Activated naive CD4-positive, alpha-beta T cell (primary cell): ENCODE data around the gene FGG.
A peak's percentile ranks its signal among the peaks of the same experiment; 100 is the strongest.

Experiments
- DNase-seq, 4 experiments: peaks; one replicate each; lab custom pipeline; 2025; lab: John Stamatoyannopoulos, UW

Gene FGG

DNA sequence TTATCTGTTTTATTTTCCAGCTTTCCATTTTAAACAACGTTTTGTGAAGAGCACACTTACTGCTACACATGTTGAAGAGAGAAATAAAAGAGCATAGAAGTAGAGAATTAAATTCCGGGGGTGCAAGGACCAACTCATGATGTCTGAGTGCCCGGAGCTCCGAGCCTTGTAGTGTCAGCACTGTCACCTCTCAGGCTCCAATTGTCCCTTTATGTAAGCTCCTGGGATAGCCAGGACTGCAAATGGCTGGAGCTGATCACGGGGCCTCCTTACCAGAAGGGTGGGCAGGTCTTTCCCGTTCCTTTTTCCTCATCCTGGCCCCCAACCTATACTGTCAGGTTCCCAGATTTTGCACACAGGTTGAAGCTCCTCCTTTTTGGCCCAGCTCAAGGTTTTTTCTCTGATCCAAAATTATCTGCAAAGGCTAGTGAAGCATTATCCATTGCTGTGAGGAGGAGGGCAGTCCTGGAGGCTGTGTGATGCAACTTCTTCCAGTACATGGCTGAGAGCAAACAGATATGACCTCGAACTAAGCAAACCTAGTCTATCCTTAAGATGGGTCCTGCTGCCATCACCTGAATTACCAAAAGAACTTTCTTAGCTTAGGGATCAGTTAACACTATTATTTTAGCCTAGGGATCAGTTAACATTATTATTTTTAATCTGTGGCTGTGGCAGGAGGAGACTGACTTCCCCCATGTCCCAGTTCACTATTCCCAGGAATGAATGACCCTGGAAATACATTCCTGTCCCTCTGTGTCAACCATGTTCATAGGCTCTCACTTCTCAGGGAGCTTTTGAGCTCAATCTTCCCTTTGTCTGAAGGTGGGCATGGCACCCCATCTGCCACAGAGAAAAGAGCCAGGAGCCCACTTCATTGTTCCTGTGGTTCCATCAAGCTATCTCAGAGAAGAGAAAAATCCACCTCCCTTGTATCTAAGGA is at the start of gene FGG:
Gene FGG (minus strand): TSS at position 185 of the 943 bp plus-strand sequence. CDS start 47 bp downstream, at position 138.
- no peak for DNase-seq

DNA sequence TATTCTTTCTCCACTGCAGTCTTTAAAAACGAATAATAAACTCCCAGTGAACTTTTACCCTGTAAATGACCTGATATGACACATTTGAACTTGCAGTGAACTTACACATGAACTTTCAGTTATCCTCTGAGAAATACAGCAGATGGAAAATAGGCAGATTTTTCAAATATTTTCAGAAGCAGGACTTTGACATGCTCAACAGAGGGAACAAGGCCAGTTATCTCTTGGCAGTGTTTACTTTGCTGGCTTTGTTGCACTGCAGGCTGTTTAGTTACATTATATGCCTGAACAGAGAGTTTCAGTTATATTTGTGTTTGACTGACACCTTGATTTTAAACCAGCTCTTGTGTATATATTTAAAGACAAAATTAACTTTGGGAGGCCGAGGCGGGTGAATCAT is 47.6 kb upstream of the FGG start:
- no peak for DNase-seq

DNA sequence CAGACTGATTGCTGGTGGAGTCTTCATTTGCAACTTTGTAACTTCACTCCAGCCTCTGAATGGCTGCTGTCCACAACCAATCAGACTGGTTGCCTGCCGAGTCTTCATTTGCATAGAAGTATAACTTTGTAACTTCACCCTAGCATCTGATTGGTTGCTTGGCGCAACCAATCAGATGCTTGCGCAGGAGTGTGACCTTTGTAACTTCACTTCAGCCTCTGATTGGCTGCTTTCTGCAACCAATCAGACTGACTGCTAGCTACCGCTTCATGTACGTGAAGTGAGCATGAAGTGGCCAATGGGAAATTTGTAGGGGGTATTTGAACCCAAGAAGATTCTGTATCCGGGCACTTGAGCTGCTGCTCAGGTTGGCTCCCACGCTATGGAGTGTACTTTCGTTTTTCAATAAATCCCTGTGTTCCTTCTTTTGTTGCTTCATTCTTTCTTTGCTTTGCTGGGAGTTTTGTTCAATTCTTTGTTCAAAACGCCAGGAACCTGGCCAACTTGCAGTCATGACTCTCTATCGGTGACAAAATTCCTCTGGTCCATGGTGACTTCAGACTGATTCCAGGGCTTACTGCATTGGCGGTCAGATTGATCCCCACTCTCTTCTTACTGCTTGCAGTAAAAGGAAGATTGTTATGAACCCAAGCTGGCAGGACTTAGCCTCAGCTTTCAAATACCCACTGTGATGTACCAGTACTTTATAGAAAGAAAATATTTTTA is 46.4 kb upstream of the FGG start:
- no peak for DNase-seq

DNA sequence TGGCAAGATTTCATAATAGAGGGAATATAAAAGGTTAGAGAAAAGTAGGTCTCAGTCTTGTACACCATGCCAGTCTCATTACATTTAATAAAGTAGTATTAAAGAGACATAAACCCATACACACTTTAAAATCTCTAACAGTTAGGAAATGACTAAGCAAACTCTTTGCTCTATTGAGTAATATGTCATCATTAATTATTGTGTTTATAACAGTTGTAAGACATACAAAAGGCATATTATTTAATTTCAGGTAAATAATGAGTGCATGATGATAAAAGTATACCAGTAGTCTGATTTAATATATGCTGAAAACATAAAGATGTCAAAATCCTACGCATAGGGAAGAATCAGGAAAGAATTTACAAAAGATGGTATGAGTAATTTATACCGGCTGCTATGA is 31.0 kb upstream of the FGG start:
- DNase-seq: no peak

DNA sequence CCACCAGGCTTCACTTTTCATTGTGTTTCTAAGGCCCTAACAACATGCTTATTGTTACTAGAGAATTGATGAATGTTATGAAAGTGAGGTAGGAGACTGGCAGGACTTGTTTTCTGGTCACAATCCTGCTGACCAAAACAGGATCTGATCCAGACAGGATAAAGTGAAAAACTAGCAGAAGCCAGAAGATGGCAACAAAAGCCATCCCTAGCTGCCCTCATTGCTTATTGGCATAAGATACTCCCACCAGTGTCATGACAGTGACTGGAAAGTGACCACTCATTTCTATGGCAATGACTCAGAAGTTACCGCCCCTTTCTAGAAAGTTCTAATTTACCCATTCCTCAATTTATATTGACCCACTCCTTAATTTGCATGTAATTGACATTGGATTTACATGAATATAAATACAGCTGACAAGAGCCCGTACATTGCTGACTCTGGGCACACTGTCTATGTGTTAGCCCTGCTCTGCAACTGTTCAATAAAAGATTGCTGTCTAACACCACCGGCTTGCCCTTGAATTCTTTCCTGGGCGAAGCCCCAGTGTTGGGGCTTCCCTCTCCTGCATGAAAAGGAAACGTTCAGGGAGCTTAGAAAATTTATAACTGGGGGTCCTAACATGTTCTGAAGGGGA is 30.0 kb upstream of the FGG start:
- no peak for DNase-seq

DNA sequence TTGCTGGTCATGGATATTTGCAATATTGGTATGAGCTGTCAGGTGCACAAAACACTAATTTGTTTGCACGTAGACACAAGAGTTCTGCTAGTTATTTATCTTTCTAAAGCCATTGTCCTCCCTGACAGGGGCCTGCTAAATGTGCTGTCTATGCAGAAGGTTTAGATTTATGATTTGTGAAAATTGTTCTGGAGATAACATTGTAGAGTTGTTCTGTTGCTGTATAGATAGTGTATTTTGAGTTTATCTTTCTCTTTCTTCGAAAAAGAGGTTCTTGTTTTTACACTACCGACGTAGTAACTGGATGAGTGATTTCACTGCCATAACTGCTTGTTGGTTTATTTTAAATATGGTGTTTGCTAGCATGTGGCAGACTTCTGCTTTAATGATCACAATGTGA is 28.5 kb upstream of the FGG start:
- DNase-seq: no peak

DNA sequence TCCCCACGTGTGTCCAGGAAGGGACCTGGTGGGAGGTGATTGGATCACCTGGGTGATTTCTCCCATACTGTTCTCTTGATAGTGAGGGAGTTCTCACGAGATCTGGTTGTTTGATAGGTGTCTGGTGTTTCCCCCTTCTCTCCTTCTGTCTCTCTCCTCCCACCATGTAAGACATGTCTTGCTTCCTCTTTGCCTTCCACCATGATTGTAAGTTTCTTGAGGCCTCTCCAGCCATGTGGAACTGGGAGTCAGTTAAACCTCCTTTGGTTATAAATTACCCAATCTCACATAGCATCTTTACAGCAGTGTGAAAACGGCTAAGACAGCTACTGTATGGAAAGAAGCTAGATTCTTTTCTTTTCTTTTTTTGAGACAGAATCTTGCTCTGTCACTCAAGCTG is 21.6 kb upstream of the FGG start:
- DNase-seq: no peak

DNA sequence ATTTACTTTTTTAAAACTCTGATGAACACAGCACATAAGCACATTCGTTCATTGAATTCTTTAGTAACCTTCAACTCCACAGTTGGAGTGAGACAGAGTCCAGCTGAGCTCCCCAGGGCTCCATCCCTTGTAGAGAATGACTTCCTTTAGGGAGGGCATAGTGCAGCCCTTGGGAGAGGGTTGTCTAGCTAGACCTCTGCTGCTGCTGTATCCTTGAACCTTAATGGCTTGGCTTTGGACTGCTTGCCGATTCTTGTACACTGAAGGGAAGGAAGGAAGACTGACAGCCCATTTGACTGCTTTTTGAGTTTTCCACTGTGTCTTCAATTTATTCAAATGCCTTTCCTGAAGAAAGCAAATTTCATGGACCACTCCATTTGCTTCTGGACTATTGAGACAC is 19.4 kb upstream of the FGG start:
- no peak for DNase-seq

DNA sequence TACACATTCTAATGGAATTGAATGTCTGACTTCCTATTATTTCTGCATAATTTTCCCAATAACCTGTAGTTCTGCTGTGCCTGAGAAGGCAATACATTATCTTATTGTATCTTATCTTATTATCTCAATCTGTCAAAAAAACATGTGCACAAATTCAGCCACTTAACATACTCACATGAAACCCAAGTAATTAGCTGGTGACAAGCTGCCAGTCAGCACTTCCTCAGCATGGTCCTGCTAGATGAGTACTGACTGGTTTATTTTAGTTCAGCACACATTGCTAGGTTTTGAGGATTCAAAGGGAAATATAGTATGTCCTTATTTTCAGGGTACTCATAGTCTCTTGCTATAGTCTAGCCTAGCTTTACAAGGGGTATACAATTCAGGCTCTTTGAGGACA is 17.9 kb upstream of the FGG start:
- DNase-seq: no peak

DNA sequence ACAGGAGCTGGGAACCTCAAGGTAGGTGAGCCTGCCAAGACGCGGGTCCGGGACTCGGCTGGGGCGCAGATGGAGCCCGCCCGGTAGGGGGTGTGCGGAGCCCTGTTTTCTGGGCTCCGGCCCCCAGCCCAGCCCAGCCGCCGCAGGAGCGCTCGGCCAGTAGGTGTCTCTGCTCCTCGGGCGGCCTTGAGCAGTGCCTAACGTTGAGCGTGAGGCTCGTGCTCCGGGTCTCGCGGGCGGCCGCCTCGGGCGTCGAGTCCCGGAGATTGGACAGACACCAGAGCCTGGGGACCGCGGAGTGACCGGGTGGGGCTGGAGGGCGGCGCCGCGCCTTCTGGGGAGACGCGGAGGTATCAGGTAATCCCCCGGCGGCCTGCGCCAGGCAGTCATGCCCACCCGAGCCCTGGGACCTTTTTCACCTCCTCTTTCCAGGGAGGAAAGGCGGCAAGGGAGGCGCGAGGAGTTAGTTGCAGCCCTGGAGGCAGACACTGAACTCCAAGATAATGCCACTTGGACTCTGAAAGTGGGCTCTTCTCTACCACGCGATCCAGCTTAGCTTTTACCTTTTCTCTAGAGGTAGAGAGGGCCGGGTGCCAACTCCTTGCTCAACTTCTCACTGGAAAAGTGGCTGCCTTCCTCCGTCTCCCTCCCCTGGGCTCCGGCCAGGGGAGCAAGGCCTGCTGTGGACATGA is 14.5 kb upstream of the FGG start:
- peak in 3 of 4 experiments; percentile 0 to 32 (median 5) for DNase-seq

DNA sequence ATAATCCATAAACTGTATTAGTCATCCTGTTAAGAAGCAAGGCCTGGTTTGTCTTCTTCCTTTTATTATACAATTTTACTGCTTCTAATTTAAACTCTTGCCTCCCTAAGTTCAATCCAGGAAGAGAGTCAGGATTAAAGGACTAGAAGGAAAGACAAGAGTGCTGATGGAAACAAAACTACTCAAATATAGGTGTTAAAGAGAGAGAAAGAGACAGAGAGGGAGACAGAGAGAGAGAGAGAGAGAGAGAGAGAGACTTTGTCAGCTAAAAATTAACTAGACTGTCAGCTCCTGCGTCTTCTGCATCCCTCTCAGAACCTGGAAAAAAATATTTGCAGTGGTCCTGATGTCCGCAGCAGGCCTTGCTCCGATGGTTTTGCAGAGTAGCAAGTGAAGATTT is 13.5 kb upstream of the FGG start:
- DNase-seq: no peak

DNA sequence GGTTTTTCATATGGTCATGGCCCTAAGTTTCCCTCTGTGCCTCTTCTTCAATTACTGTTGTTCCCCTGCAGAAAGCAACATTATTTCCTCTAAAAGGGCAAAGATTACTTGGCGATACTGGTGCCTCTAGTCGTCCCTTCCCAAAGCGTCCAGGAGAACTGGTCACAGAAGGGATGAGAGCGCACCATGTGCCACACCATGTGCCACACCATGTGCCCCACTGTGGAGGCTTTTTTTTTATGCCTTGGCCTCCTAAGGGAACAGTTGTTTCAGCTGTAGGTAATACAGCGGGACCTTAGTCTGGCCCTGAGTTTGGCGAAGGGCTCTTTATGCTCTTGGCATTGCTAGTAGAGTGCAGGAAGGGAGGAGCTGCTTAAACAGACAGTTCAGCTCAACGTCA is 11.5 kb upstream of the FGG start:
- no peak for DNase-seq

DNA sequence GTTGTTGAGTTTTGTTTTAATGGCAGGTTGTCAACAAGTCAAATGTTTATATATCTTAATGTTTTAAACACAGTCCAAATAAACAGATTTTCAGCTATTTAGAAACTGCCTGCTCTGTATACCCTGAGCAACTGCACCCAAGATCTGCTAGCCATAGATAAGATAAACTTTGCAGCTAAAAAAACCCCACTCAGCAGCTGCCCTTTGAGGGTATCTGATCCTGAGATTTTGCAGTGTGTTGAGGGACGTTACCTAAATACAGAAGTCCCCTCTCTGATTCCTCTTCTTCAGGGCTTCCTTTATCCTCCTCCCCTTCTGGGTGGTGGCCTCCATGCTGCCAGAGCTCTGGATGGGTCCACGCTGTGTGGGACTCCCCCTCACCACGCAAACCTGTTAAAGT is 11.0 kb upstream of the FGG start:
- no peak for DNase-seq

DNA sequence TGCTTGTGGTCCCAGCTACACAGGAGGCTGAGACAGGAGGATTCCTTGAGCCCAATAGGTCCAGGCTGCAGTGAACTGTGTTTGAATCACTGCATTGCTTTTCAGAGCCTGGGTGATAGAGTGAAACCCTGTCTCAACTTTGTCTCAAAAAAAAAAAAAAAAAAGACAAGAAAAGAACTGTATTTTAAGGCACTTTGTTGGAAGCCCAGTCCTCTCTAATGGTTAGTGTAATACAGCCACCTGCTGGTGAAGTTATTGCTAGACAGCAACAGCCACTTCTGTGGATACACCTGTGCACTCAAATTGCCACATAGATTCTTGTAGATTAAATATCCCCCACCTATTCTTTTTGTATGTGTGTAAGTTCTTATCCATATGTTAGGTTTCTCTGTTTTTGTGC is 10.1 kb upstream of the FGG start:
- DNase-seq: no peak

DNA sequence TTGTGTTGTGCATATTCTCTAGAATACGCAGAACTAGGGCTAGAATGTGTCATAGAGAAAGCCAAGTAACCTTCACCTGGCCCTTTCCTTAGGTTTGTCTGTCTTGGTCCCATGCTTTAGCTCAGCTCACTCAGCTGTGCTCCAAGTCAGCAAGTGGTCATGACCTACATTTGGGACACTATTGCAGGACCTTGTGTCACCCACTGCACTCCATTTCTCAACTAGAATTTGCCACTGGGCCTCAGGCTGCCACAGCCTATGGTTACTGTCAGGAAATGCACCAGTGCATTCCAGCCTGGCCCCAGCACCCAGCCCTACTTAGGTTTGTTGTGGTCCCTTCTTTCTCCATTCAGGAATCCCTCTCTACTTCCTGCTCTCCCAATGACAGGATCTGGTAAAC is 7.7 kb upstream of the FGG start:
- DNase-seq: no peak

DNA sequence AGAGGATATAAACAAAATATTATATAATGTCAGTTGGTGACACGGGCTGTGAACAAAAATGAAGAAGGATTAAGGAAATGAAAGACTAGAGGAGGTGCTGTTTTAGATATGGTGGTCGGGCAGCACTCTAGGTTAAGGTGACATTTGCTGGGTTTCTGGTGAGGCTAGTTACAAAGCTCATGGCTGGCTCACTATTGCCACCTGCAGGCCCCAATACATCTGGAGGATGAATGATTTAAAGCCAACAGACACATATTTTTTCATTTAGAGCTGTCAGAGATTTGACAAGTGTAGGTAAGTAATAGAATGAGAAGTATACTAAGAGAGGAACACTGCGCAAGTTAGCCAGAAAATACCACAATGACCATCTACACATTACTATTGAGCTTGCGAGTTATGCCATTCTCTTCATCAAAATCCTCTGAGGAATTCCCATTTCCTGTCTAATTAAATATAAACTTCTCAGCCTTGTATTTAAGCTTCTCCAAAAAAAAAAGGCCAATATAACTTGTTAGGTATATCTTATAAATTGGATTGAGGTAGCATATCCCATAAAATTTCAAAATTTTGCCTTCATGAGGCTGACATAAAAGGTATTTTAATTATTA is 6.4 kb upstream of the FGG start:
- peak in 1 of 4 experiments; percentile 22 for DNase-seq

DNA sequence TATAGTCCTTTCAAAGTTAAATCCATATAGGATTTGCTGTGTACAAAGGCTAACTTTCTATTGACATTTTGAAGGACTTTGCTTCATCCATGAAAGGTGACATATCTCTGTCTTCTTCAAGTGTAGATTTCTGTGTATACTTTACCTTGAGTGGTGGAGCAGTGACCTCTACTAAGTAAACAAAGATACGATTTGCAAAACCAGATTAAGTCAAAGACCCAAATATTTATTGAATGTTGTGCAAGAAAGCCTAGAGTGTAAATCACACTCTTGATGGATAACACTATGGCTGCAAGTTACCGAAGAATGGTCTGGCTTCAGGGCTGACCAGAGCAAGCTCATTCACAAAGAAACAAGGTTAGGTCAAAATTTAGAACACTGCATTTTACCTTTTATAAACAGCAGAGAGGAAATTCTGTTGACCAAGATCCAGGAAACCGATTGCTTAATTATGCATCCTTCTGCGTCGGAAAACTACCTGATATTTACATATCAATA is 5.4 kb upstream of the FGG start:
- DNase-seq: no peak

DNA sequence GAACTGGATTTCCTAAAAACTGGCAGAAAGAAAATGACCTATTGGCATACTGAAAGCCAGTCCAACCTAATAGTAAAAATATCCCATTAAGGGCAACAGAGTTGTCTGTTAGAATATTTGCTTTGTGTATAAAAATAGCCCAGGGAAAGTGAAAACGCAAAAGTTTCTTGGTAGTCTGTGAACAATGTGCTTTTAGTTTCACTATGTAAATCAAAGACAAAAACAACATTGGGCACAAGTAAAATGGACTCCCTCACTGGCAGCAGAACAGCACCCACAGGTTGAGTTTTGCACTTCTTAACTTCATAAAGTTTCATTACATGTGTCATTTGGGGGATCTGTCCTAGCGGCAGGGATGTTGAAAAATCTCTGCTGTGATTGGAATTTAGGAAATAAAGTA is 4.3 kb upstream of the FGG start:
- DNase-seq: no peak

DNA sequence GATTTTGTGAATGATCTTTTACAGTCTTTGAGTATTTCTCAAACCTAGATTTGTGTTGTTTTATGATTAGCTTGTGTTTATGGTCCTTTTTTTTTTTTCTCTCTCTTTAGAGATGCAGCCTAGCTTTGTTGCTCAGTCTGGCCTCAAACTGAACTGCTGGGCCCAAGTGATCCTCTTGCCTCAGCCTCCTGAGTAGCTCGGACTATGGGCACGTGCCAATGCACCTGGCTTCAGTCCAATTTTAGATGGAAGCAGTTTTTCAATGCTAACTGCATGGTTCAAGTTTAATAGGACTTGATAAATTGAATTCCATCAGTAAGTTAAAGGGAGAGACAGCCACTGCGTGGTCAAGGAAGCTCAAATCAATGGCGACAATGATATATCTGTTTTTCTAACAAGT is 3.8 kb upstream of the FGG start:
- no peak for DNase-seq

DNA sequence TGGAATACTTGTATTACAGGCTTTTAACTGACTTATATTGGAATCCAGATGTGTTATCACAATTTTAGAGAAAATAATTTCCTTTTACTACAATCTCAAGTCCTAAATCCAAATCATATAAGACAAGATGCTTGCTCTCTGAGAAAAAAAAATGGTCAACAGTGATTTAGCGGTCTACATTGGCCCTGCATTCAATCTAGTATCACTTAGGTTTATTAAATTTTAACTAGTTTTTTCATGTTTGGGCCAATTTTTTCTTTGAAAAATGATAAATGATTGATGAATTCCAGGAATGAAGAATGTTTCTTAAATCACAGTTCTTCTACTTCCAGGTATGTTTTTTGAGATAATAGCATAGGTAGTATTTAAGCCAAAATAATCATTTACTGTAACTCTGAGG is 2.8 kb upstream of the FGG start:
- DNase-seq: no peak

DNA sequence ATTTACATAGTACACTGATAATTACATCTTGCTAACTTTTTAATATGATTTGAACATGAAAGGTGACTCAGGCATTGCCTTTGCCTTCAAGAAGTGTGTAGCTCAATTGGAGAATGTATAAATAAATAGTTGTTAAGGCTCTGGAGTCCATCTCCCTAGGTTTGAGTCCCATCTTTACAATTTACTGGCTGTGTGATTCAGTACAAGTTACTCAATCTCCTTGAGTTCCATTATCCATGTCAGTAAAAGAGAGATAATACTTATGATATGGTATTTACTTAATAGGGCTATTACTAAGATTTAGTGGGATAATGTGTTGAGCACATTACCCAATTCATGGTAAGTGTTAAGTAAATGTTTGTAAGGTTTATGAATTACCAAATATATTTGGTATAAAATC is 1.9 kb upstream of the FGG start:
- no peak for DNase-seq

DNA sequence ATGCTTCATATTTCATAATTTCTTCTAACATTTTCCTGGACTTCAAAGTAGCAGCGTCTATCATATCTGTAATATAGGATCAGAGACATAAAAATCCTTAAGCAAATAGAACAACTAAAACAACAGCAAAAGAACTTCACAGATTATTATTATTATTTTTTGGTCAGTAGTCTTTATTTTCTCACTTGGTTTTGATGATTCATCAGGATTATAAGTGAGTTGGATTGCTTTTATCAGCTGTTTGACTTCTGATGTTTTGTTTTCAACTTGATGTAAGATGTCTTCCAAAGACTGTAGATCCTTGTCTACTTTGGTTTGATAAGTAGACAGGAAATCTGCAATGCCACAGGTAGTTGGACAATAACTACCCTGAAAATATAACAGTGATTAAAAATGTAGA is 623 bp downstream of the FGG start:
- no peak for DNase-seq
